IMR-90 (cell line): Measurements from ENCODE around the gene MYT1. TPM values are rescaled to one million over a fixed set of nuclear protein-coding genes. Genes with fewer than 3 reads are reported as not detected.

Source experiments
- ATAC-seq: fragments of 200-7000 bp; cut with Tn5 transposase; 2 replicates; pipeline ENCODE4 v1.9.1; 2020; ENCODE audit warnings: low read depth, mild to moderate bottlenecking, moderate library complexity
- BruUV-seq: library from RNA; stranded (reverse); fragments of 400-500 nt; replicated peaks from 2 replicates; lab custom pipeline; 2021; lab: Mats Ljungman, UMichigan
- CTCF ChIA-PET: fragments of 300-600 bp; formaldehyde crosslinking; extraction: SDS; loops from one replicate; lab custom pipeline; 2021; ENCODE audit warnings: antibody characterized with exemption; lab: Yijun Ruan, JAX
- POLR2A ChIA-PET: fragments of 300-600 bp; sonication (Branson Sonifier 250); formaldehyde crosslinking; loops from one replicate; lab custom pipeline; 2022; ENCODE audit warnings: antibody characterized with exemption; ENCODE audit not compliant: unreplicated experiment; lab: Charles Lee
- DNase-seq: peaks from one replicate; pipeline ENCODE4 v3.0.0; 2013
- H2AFZ ChIP-seq: replicated peaks from 2 replicates; pipeline ENCODE3; 2013; ENCODE audit warnings: low read length, mild to moderate bottlenecking; ENCODE audit not compliant: poor library complexity
- H2AK5ac ChIP-seq: 2 replicates; pipeline ENCODE4 v1.6.1; 2013; ENCODE audit warnings: low read depth, low read length, inconsistent platforms
- H2AK9ac ChIP-seq: replicated peaks from 2 replicates; pipeline ENCODE3; 2013; ENCODE audit warnings: mild to moderate bottlenecking, low read depth, low read length, moderate library complexity; ENCODE audit not compliant: poor library complexity
- H2BK120ac ChIP-seq: 2 replicates; pipeline ENCODE4 v1.6.1; 2013; ENCODE audit warnings: low read depth, low read length, inconsistent platforms
- H2BK15ac ChIP-seq: 3 replicates; pipeline ENCODE4 v1.6.1; 2013; ENCODE audit warnings: low read depth, low read length, inconsistent platforms
- H2BK20ac ChIP-seq: 2 replicates; pipeline ENCODE4 v1.6.1; 2013; ENCODE audit warnings: low read depth, mild to moderate bottlenecking, inconsistent platforms, low read length, moderate library complexity
- H2BK5ac ChIP-seq: 2 replicates; pipeline ENCODE4 v1.6.1; 2013; ENCODE audit warnings: mild to moderate bottlenecking, low read depth, low read length, inconsistent platforms; ENCODE audit not compliant: poor library complexity, severe bottlenecking
- H3K14ac ChIP-seq: replicated peaks from 2 replicates; pipeline ENCODE4 v1.6.1; 2013; ENCODE audit warnings: low read depth, low read length, inconsistent platforms
- H3K18ac ChIP-seq: 2 replicates; pipeline ENCODE4 v1.6.1; 2013; ENCODE audit warnings: low read depth, low read length, control low read depth
- H3K23ac ChIP-seq: 2 replicates; pipeline ENCODE4 v1.6.1; 2013; ENCODE audit warnings: low read depth, low read length, inconsistent platforms
- H3K27ac ChIP-seq: 2 replicates; pipeline ENCODE4 v1.5.1; 2013; ENCODE audit warnings: mild to moderate bottlenecking, control low read depth, low read length; ENCODE audit not compliant: insufficient read depth
- H3K27me3 ChIP-seq: 2 replicates; pipeline ENCODE4 v1.6.1; 2013; ENCODE audit warnings: low read length; ENCODE audit not compliant: control insufficient read depth, insufficient read depth
- H3K36me3 ChIP-seq: 2 replicates; pipeline ENCODE4 v1.6.1; 2013; ENCODE audit warnings: low read length, mixed read lengths; ENCODE audit not compliant: control insufficient read depth, insufficient read depth
- H3K4ac ChIP-seq: 2 replicates; pipeline ENCODE4 v1.6.1; 2013; ENCODE audit warnings: low read depth, low read length, inconsistent platforms
- H3K4me1 ChIP-seq: 2 replicates; pipeline ENCODE4 v1.6.1; 2013; ENCODE audit warnings: low read length, mixed read lengths; ENCODE audit not compliant: control insufficient read depth, insufficient read depth
- H3K4me2 ChIP-seq: 2 replicates; pipeline ENCODE4 v1.6.1; 2013; ENCODE audit warnings: low read depth, mild to moderate bottlenecking, control low read depth, low read length, moderate library complexity
- H3K4me3 ChIP-seq: 2 replicates; pipeline ENCODE4 v1.5.1; 2013; ENCODE audit warnings: low read depth, mild to moderate bottlenecking, control low read depth, low read length, moderate library complexity; ENCODE audit not compliant: insufficient read depth
- H3K56ac ChIP-seq: 2 replicates; pipeline ENCODE4 v1.6.1; 2013; ENCODE audit warnings: low read length, inconsistent platforms; ENCODE audit not compliant: insufficient read depth; ENCODE audit errors: extremely low read depth
- H3K79me1 ChIP-seq, 2 experiments: 2 replicates each; pipeline ENCODE4 v1.6.1; 2013; ENCODE audit warnings: low read length in 2 of 2, inconsistent platforms in 1 of 2, low read depth in 1 of 2
- H3K9ac ChIP-seq: 2 replicates; pipeline ENCODE4 v1.6.1; 2013; ENCODE audit warnings: low read depth, low read length, control low read depth
- H3K9me1 ChIP-seq: 2 replicates; pipeline ENCODE4 v1.6.1; 2013; ENCODE audit warnings: low read length, inconsistent platforms; ENCODE audit not compliant: insufficient read depth
- H3K9me3 ChIP-seq: 2 replicates; pipeline ENCODE4 v1.6.1; 2013; ENCODE audit warnings: low read length; ENCODE audit not compliant: control insufficient read depth, insufficient read depth
- H4K20me1 ChIP-seq: 2 replicates; pipeline ENCODE4 v1.6.1; 2013; ENCODE audit warnings: low read length, inconsistent platforms; ENCODE audit not compliant: insufficient read depth
- H4K5ac ChIP-seq: 2 replicates; pipeline ENCODE4 v1.6.1; 2013; ENCODE audit warnings: mild to moderate bottlenecking, low read depth, low read length, control low read depth
- H4K8ac ChIP-seq, 2 experiments: 2 replicates each; pipeline ENCODE4 v1.6.1; 2013; ENCODE audit warnings: low read depth in 2 of 2, low read length in 2 of 2, control low read depth in 1 of 2, inconsistent platforms in 1 of 2
- H4K91ac ChIP-seq: 2 replicates; pipeline ENCODE4 v1.6.1; 2013; ENCODE audit warnings: low read depth, low read length, inconsistent platforms; ENCODE audit not compliant: insufficient read depth
- CTCF ChIP-seq: conservative IDR thresholded peaks from 2 replicates; pipeline ENCODE4 v1.5.1; 2012; ENCODE audit warnings: mild to moderate bottlenecking, low read depth, low read length, improper control_type of control experiment
- MAFK ChIP-seq: IDR thresholded peaks from 2 replicates; pipeline ENCODE4 v1.6.1; 2012; ENCODE audit warnings: low read depth, low read length, improper control_type of control experiment
- MAZ ChIP-seq: IDR thresholded peaks from 2 replicates; pipeline ENCODE4 v1.6.1; 2012; ENCODE audit warnings: low read depth, mild to moderate bottlenecking, low read length, improper control_type of control experiment, moderate library complexity, borderline replicate concordance
- POLR2A ChIP-seq: IDR thresholded peaks from 2 replicates; pipeline ENCODE4 v1.6.1; 2012; ENCODE audit warnings: mild to moderate bottlenecking, low read depth, low read length
- RAD21 ChIP-seq: IDR thresholded peaks from 2 replicates; pipeline ENCODE4 v1.6.1; 2012; ENCODE audit warnings: low read length, improper control_type of control experiment
- RFX5 ChIP-seq: IDR thresholded peaks from 2 replicates; pipeline ENCODE4 v1.8.0; 2012; ENCODE audit warnings: low read depth, mild to moderate bottlenecking, low read length, moderate library complexity
- WGBS, 2 experiments: methylation state at CpG; one replicate each; pipeline versions ENCODE4 v1.1.5 to v1.1.7; 2013; ENCODE audit warnings: missing lambda C conversion rate in 2 of 2; ENCODE audit not compliant: insufficient read length in 1 of 2; ENCODE audit errors: extremely low coverage in 2 of 2; 5-methylcytosine and 5-hydroxymethylcytosine counted together
- dilution Hi-C: fragments of 300-500 bp; cut with HindIII; formaldehyde crosslinking; loops from one replicate; pipeline ENCODE4 v1.14.3; 2018; ENCODE audit warnings: low sequenced_read_pairs; ENCODE audit not compliant: unreplicated experiment
- in situ Hi-C: fragments of 300-500 bp; cut with MboI; formaldehyde crosslinking; loops from 3 replicates; pipeline ENCODE4 v1.14.3; 2019; ENCODE audit warnings: low sequenced_read_pairs, inconsistent platforms, mixed read lengths
- intact Hi-C: fragments of 100-400 bp; cut with micrococcal nuclease; formaldehyde crosslinking; loops from 2 replicates; pipeline ENCODE4 v1.10.0; 2022
- polyA plus RNA-seq, 3 experiments: library from polyadenylated mRNA; depleted of rRNA; stranded (reverse); fragments of >200 nt; gene quantifications; 2 replicates each; pipeline ENCODE4 v1.2.3, GENCODE V29; 2012; ENCODE audit warnings: low replicate concordance in 1 of 3
- total RNA-seq: library from RNA; depleted of rRNA; stranded (reverse); fragments of >200 nt; gene quantifications from 2 replicates; pipeline ENCODE4 v1.2.3, GENCODE V29; 2012
- TF ChIP-seq, protein P1 (sequence below): fragments of 150-350 bp; IDR thresholded peaks from 2 replicates; pipeline ENCODE4 v1.6.1; 2017; ENCODE audit warnings: mild to moderate bottlenecking, antibody characterized with exemption, low read length, low read depth

Gene MYT1
- total and polyA plus RNA-seq, 2 of the 4 experiments (the other 2 are of a cell fraction) = not detected

- ChIA-PET CTCF (no interaction called here), POLR2A (no interaction called here)
- no peak overlapping the region for H2BK120ac ChIP-seq
- no peak overlapping the region for H3K27ac ChIP-seq
- dilution Hi-C loops (no loop called here), in situ Hi-C loops (no loop called here), intact Hi-C loops (no loop called here)
- no peak overlapping the region for H4K5ac ChIP-seq
- no peak overlapping the region for H3K56ac ChIP-seq
- H3K4me1 ChIP-seq = no peaks in the 10 kb centered on the region
- peaks cover 13% of the 10 kb centered on the region for H3K36me3 ChIP-seq
- no peak overlapping the region for H2AK9ac ChIP-seq
- no peak overlapping the region for H2BK5ac ChIP-seq
- no peaks in the 10 kb centered on the region for H3K27me3 ChIP-seq
- DNase-seq = no peak
- H2BK20ac ChIP-seq = no peak overlapping the region
- BruUV-seq = no TSS peak
- H3K4me3 ChIP-seq = no peak overlapping the region
- H3K23ac ChIP-seq = no peak overlapping the region
- H2BK15ac ChIP-seq = no peak overlapping the region
- H3K14ac ChIP-seq = no peak overlapping the region
- no peak for TF ChIP-seq RFX5
- TF ChIP-seq RAD21 = no peak
- no peak for TF ChIP-seq MAZ
- no peak for TF ChIP-seq POLR2A
- TF ChIP-seq CTCF = no peak
- no peak for TF ChIP-seq MAFK
- TF ChIP-seq, protein P1, sequence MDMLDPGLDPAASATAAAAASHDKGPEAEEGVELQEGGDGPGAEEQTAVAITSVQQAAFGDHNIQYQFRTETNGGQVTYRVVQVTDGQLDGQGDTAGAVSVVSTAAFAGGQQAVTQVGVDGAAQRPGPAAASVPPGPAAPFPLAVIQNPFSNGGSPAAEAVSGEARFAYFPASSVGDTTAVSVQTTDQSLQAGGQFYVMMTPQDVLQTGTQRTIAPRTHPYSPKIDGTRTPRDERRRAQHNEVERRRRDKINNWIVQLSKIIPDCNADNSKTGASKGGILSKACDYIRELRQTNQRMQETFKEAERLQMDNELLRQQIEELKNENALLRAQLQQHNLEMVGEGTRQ = no peak
- no peak for ATAC-seq
- peaks cover 10% of the 10 kb centered on the region for H3K9me1 ChIP-seq
- no peaks in the 10 kb centered on the region for H3K9me3 ChIP-seq
- WGBS, 2 experiments = 100% methylated on average over 6 of the region's 19 CpGs; no CpG with 5 or more reads in 1 of the 2 experiments
- no peak overlapping the region for H2AFZ ChIP-seq
- no peak overlapping the region for H4K8ac ChIP-seq
- H3K9ac ChIP-seq = no peak overlapping the region
- no peak overlapping the region for H4K91ac ChIP-seq
- H3K79me1 ChIP-seq = peaks cover 9 to 11% of the 10 kb centered on the region in 2 experiments; a peak in 3 of 4 replicates
- no peak overlapping the region for H2AK5ac ChIP-seq
- no peak overlapping the region for H3K4ac ChIP-seq
- 0 out of 2 replicates have a peak, but pooled peaks cover 9% of the 10 kb centered on the region for H4K20me1 ChIP-seq
- H3K4me2 ChIP-seq = no peak overlapping the region
- no peak overlapping the region for H3K18ac ChIP-seq
Measured at GRCh38 chr20:64273109-64273508, 108.9 kb downstream of the MYT1 start.
